Measurements from ENCODE around the gene CDYL2. TPM values are rescaled to one million over a fixed set of nuclear protein-coding genes. Genes with fewer than 3 reads are reported as not detected.

Gene CDYL2
- total and polyA plus RNA-seq, 2 donors (not counting 3 experiments of a cell fraction or from before 2014, with no cell fraction given) = 7.1 to 71.3 TPM

GRCh38 chr16:80703131-80704071, 101.0 kb downstream of the CDYL2 start:
- Histone ChIP-seq H3K36me3 (ENCODE audit: control insufficient read depth in 2 of 2, extremely low read depth in 1 of 2, insufficient read depth in 2 of 2, low read length in 2 of 2) (no peaks in the 10 kb centered on the region), H3K27me3 (ENCODE audit: control insufficient read depth in 2 of 2, insufficient read depth in 2 of 2, low read length in 2 of 2) (no peaks in the 10 kb centered on the region), H3K27ac (ENCODE audit: insufficient read depth, low read depth, low read length) (no peak overlapping the region), H4K20me1 (replicated peaks; ENCODE audit: control insufficient read depth, extremely low read depth, insufficient read depth, low read length) (peaks cover 7% of the 10 kb centered on the region), H3K4me1 (ENCODE audit: control insufficient read depth, extremely low read depth, insufficient read depth, low read length) (no peaks in the 10 kb centered on the region), H3K9me3 (replicated peaks; ENCODE audit: control insufficient read depth, insufficient read depth, low read length) (no peaks in the 10 kb centered on the region), H3K4me2 (ENCODE audit: insufficient read depth, low read length) (no peak overlapping the region), H2AFZ (ENCODE audit: low read depth, low read length) (no peak overlapping the region), H3K9me1 (replicated peaks; ENCODE audit: control insufficient read depth, extremely low read depth, insufficient read depth, low read length) (no peaks in the 10 kb centered on the region), H3K79me2 (ENCODE audit: control insufficient read depth, insufficient read depth, low read length) (peaks cover 85% of the 10 kb centered on the region), H3K9ac (replicated peaks; ENCODE audit: extremely low read depth, insufficient read depth, low read length) (no peak overlapping the region), H3K4me3 (replicated peaks in 1 of 3; ENCODE audit: insufficient read depth in 1 of 3, low read depth in 1 of 3, low read length in 3 of 3) (no peak overlapping the region)
- CTCF ChIA-PET = no interaction called here
- dilution Hi-C loops (cut with MboI; ENCODE audit: extremely low pct_ligation_motif_present, low sequenced_read_pairs) (no loop called here), intact Hi-C loops (cut with micrococcal nuclease) (no loop called here)
- POLR2A ChIA-PET = no interaction called here
- FAIRE-seq = no peak
- no peak for TF ChIP-seq MYC (IDR thresholded peaks at IDR 0.05; ENCODE audit: low read depth, low read length)
- TF ChIP-seq, protein P1, sequence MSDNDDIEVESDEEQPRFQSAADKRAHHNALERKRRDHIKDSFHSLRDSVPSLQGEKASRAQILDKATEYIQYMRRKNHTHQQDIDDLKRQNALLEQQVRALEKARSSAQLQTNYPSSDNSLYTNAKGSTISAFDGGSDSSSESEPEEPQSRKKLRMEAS (IDR thresholded peaks at IDR 0.05; ENCODE audit: insufficient read depth, insufficient read length) = no peak
- TF ChIP-seq POLR2A (IDR thresholded peaks at IDR 0.05; ENCODE audit: low read depth, low read length) = no peak
- TF ChIP-seq FOS (IDR thresholded peaks at IDR 0.05; ENCODE audit: borderline replicate concordance, insufficient read depth, low read length) = no peak
- TF ChIP-seq POLR2AphosphoS5 (IDR thresholded peaks at IDR 0.05; ENCODE audit: insufficient read depth, low read depth, low read length) = no peak
- no peak for TF ChIP-seq GATA2 (IDR thresholded peaks at IDR 0.05; ENCODE audit: insufficient read depth, insufficient read length, low read depth, low read length)
- no peak for TF ChIP-seq CTCF (IDR thresholded peaks at IDR 0.05; ENCODE audit: extremely low read depth in 1 of 2, insufficient read depth in 1 of 2, low read depth in 1 of 2, low read length in 2 of 2)
- no peak for TF ChIP-seq JUN (IDR thresholded peaks at IDR 0.05; ENCODE audit: borderline replicate concordance, insufficient read depth, insufficient read length, low read depth)
- no peak for TF ChIP-seq EZH2 (IDR thresholded peaks at IDR 0.05; ENCODE audit: borderline replicate concordance, low read depth, low read length, severe bottlenecking)
- no TSS peak for BruUV-seq (replicated peaks)
- DNase-seq (ENCODE audit: low read depth, low spot score) = no peak
